ENCODE measurements around the gene CST2. TPM values are rescaled to one million over a fixed set of nuclear protein-coding genes. Genes with fewer than 3 reads are reported as not detected.
"Not testable (repeated sequence)": the region's sequence is repeated elsewhere in the genome, so short reads cannot be mapped to it uniquely, and the experiment has no call there.

CST2 gene
- total RNA-seq, 4 donors from 2014 or later, result 0.54 to 0.87 TPM; not detected in 2

DNA sequence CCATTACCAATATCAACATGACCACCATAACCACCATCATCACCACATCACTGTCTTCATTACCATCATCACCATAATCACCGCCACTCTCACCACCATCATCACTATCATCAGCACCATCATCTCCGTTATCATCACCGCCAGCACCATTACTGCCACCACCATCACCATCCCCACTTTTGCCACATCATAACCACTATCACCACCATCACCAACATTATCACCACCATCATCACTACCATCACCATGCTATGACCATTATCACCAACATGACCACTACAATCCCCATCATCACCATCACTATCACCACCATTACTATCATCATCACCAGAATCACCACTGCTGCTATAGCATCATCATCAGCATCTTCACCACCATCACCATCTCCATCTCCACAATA lies 25.7 kb downstream of the CST2 start:
- WGBS, 2 donors (ENCODE audit: low coverage in 1 of 2), result 89 to 96% methylated on average over 3 of the region's 3 CpGs
- ATAC-seq, result no peak
- Histone ChIP-seq H3K27ac (no peak overlapping the region), H3K9me3 (no peaks in the 10 kb centered on the region), H3K27me3 (no peaks in the 10 kb centered on the region), H3K4me3 (no peak overlapping the region), H3K36me3 (no peaks in the 10 kb centered on the region), H3K4me1 (no peaks in the 10 kb centered on the region)
- TF ChIP-seq CTCF (IDR thresholded peaks at IDR 0.05) (no peak), POLR2A (IDR thresholded peaks at IDR 0.05) (no peak), POLR2AphosphoS5 (IDR thresholded peaks at IDR 0.05) (no peak), EP300 (IDR thresholded peaks at IDR 0.05) (no peak)

DNA sequence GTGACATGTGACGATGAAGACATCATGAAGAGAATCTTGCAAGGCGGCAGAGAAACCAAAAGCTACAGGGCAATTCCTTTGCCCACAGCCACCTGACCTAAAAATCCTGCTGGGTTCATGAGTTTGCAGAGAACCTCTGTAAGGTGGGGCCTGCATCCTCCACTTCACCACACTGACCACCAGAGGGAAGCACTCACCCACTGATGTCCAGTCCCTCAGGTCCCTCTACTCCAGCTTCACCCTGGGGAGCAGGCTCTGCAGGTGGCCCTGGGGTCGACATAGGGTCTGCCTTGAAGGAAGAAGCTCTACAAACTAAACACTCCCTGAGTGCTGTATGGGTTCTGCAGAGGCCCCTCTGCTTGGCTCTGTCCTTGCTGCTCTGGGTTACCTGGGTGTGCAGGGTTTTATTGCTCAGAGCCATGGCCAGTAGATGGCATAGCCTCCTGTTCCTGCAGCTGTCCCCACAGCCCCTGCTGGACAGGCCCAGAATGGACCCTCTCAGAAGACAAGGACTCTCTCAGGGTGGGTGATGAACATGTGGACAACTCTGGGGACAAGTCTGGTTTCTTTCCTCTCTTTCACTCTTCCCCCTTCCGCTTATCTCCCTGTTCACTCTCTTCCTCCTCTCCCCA lies 27.2 kb downstream of the CST2 start:
- H3K27me3 ChIP-seq, H3K4me1 ChIP-seq, H3K36me3 ChIP-seq, H3K4me3 ChIP-seq, H3K9me3 ChIP-seq, H3K27ac ChIP-seq: not testable (repeated sequence)
- ATAC-seq, result peak; percentile 63
- peak; percentile 44 to 73 (median 58) for TF ChIP-seq CTCF (IDR thresholded peaks at IDR 0.05)
- 55% methylated on average over 3 of the region's 4 CpGs; no CpG with 5 or more reads in 1 of the 2 donors for WGBS, 2 donors (ENCODE audit: low coverage in 1 of 2)

GRCh38 chr20:23795526-23795925 lies 31.0 kb downstream of the CST2 start:
- Histone ChIP-seq H3K4me1 (no peaks in the 10 kb centered on the region), H3K27me3 (peaks cover 5% of the 10 kb centered on the region), H3K27ac (no peak overlapping the region), H3K9me3 (no peaks in the 10 kb centered on the region), H3K4me3 (no peak overlapping the region), H3K36me3 (no peaks in the 10 kb centered on the region)
- WGBS, 2 donors (ENCODE audit: low coverage in 1 of 2), result 93% methylated on average over 3 of the region's 3 CpGs
- no peak for ATAC-seq
- TF ChIP-seq CTCF (IDR thresholded peaks at IDR 0.05) (no peak), POLR2A (IDR thresholded peaks at IDR 0.05) (no peak), EP300 (IDR thresholded peaks at IDR 0.05) (no peak), POLR2AphosphoS5 (IDR thresholded peaks at IDR 0.05) (no peak)

- Histone ChIP-seq H3K4me3 (no peak overlapping the region), H3K36me3 (no peaks in the 10 kb centered on the region), H3K9me3 (no peaks in the 10 kb centered on the region), H3K27ac (no peak overlapping the region), H3K4me1 (no peaks in the 10 kb centered on the region), H3K27me3 (peaks cover 5% of the 10 kb centered on the region)
- ATAC-seq, result no peak
- WGBS, 2 donors (ENCODE audit: low coverage in 1 of 2), result 42 to 44% methylated on average over 3 to 7 of the region's 7 CpGs
- TF ChIP-seq EP300 (IDR thresholded peaks at IDR 0.05) (no peak), CTCF (IDR thresholded peaks at IDR 0.05) (no peak), POLR2A (IDR thresholded peaks at IDR 0.05) (no peak), POLR2AphosphoS5 (IDR thresholded peaks at IDR 0.05) (no peak)
These were observed 31.7 kb downstream of the CST2 start for GRCh38 chr20:23794841-23795240.

- TF ChIP-seq POLR2A (IDR thresholded peaks at IDR 0.05), result no peak
- no peak for TF ChIP-seq CTCF (IDR thresholded peaks at IDR 0.05)
- TF ChIP-seq EP300 (IDR thresholded peaks at IDR 0.05), result no peak
- no peak for TF ChIP-seq POLR2AphosphoS5 (IDR thresholded peaks at IDR 0.05)
- Histone ChIP-seq H3K4me3 (no peak overlapping the region), H3K4me1 (no peaks in the 10 kb centered on the region), H3K9me3 (no peaks in the 10 kb centered on the region), H3K27ac (no peak overlapping the region), H3K27me3 (peaks cover 5% of the 10 kb centered on the region), H3K36me3 (no peaks in the 10 kb centered on the region)
- ATAC-seq, result no peak
- 73 to 85% methylated on average over 3 to 5 of the region's 7 CpGs for WGBS, 2 donors (ENCODE audit: low coverage in 1 of 2)
These were observed 32.5 kb downstream of the CST2 start for GRCh38 chr20:23794065-23794464.

All from gastroesophageal sphincter (tissue), 4 donors.